AG10803 (cell line): Measurements from ENCODE around the gene TBL2.

Experiments
- DNase-seq: peaks from one replicate; pipeline ENCODE4 v3.0.0; 2010; ENCODE audit warnings: low read depth
- H3K4me3 ChIP-seq: 2 replicates; pipeline ENCODE4 v1.5.1; 2011; ENCODE audit warnings: mild to moderate bottlenecking, low read length, control low read depth
- CTCF ChIP-seq: conservative IDR thresholded peaks from 2 replicates; pipeline ENCODE4 v1.5.1; 2011; ENCODE audit warnings: mild to moderate bottlenecking, low read length, control low read depth, inconsistent platforms

Gene TBL2

GRCh38 chr7:73520673-73521635 lies 57.4 kb downstream of the TBL2 start:
- peak; percentile 13 for DNase-seq
- no peak for TF ChIP-seq CTCF
- peak overlapping the region; percentile 78 for H3K4me3 ChIP-seq

- TF ChIP-seq CTCF = no peak
- H3K4me3 ChIP-seq = peak overlapping the region; percentile 78
- DNase-seq = no peak
Measured at GRCh38 chr7:73519867-73520672, 58.3 kb downstream of the TBL2 start.

GRCh38 chr7:73518470-73518869 lies 59.9 kb downstream of the TBL2 start:
- no peak for DNase-seq
- H3K4me3 ChIP-seq = no peak overlapping the region
- no peak for TF ChIP-seq CTCF
